ENCODE data around the gene GAS6.

Gene GAS6

GRCh38 chr13:113770937-113771336 is 92.9 kb downstream of the GAS6 start:
- DNase-seq (ENCODE audit: low read depth in 3 of 3), result no peak
